Suppressor macrophage (primary cell): ENCODE data around the gene HSFX4.
"Not testable (repeated sequence)": the region's sequence is repeated elsewhere in the genome, so short reads cannot be mapped to it uniquely, and the experiment has no call there.

ENCODE experiments used
- DNase-seq, 4 experiments: peaks; one replicate each; pipeline ENCODE4 v3.0.0-alpha.2; 2020 to 2022

HSFX4 gene

DNA sequence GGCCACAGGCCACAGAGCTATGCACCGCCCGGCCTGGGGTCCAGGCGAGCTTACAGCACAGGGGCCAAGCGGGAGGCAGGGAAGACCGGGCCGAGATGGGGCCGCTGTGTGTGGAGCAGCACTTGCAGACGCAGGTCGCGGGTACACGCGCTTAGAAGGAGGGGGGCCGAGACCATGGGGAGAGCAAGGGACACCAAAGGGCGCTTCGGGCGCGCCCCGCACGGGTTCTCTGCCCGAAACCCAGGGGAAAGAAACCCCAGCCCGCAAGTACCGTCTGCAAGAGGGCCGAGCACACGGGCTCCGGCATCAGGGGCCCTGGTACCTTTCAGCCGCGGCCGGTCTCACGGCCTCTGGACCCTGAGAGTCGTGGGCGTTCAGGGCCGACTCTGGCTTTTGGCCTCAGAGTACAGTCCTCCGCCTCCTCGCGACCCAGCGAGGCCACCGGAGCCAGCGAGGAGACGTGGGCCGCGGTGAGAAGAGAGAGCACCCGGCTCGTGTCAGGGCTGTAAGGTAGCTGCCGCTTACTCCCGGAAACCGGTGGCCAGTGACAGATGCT is 8.6 kb downstream of the HSFX4 start:
- DNase-seq: peak in 2 of 4 experiments; percentile 5 to 22

DNA sequence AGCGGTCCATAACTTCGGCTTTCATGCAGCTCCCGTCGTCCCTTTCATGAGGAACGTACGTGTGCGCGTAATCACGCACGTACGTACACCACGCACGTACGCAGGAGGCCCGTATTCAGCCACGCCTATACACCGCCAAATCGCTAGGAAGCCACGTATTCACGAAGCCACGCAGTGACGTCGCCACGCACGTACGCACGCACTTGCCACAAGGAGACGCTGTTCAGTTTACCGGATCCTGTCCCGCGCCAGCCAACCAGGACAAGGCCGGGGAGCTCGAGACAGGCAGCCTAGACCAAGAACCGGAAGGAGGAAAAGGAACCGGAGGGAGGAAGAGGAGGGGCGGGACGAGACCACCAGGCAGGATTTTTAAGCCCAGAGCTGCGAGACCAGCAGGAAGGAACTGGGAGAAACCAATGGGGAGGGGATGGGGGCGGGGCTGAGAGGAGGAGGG is 9.1 kb downstream of the HSFX4 start, which contains the start of gene EOLA2:
Gene EOLA2 (minus strand): TSS at position 65 of the 454 bp plus-strand sequence. CDS start 4,617 bp downstream, outside the sequence.
- peak; percentile 95 to 97 (median 96) for DNase-seq

GRCh38 chrX:149938881-149939654 is 9.7 kb downstream of the HSFX4 start:
- DNase-seq: peak; percentile 90 to 95 (median 92)

- no peak for DNase-seq
These were observed 10.2 kb downstream of the HSFX4 start for GRCh38 chrX:149939655-149939904.

DNA sequence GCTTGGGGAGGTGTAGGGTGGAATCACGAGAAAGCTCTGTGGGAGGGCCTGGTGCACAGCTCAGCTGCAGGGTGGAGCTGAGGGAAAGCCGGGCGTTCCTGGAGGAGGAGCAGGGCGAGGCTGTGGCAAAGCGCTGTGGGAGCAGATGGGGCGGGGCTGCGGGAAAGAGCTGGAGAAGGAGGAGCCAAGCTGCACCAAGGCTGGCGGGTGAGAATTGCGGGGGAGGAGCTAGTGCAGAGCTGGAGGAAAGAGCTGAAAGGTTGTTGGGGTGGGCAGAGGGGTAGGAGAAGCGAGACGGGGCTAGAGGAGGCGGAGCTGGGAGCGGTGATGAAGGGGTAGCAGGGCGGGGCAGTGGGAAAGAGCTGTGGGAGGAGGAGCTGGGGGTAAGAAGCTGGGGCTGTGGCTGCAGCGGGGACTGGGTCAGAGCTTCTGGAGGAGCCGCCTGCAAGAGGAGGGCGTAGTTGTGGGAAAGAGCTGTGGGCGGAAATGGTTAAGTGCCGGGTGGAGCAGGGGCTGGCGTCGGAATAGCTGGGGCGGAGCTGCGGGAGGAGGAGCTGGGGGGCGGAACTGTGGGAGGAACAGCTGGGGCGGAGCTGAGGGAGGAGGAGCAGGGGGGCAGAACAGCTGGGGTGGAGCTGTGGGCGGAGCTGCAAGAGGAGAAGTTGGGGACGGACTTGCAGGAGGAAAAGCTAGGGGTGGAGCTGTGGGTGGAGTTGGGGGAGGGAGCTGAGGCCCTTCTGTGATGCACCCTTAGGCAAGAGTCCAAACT is 10.7 kb downstream of the HSFX4 start:
- DNase-seq: peak; percentile 92 to 96 (median 96)

GRCh38 chrX:149940674-149941024 is 11.3 kb downstream of the HSFX4 start:
- not testable (repeated sequence) for DNase-seq

GRCh38 chrX:149945087-149945670 is 15.8 kb downstream of the HSFX4 start:
- not testable (repeated sequence) for DNase-seq

DNA sequence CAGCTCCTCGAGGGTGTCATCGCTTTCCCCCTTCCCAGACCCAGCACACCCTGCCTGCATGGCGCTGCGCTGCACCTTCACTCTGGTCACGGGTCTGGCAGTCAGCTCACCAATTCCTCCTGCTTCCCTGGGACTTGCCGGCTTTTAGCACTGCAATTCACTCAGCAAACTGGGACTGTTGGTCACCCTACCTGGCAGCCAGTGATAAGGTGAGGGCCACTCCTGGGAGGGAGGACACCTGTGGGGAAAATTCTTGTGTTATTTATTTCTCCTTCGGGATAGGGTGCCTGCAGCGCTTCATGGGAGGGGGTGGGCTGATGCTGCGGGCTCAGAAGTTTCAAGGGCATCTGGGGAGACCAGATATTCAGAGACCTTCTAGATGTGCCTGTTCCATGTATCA is 16.4 kb downstream of the HSFX4 start:
- DNase-seq: not testable (repeated sequence)

DNA sequence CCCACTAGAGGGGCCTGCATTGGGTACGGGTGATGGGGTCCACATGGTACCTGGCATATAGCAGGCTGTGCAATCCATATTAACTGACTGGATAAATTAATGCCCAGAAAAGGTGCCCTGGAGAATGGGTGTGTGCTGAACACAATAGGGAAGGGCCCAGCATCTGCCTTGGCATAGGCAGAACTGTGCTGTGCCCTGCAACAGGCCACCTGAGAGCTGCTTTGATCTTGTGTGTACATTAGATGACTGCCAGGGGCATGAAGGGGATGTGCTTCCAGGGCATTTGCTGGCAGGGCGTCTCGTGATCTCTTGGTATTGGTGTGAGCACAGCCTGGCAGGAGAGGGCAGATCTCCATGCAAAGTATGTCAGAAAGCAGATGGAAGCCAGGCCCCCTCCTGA is 17.6 kb downstream of the HSFX4 start:
- DNase-seq: not testable (repeated sequence)

DNA sequence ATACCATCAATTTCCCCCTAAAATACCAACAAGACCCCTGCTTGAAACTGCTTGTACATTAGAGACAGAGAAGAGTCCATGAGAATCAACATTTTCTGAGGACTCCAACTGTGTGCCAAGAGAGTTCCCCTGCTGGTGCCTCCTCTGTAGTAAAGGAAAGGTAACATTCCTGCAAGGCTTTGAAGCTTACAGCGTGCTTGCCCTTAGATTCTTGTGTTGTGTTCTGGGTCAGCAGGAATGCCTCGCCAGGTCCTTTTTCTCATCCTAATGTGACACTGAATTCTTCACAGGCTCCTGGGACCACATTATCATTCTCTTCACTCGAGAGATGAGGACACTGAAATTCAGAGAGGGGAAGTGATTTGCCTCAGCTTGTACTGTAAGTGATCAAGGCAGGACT is 18.6 kb downstream of the HSFX4 start:
- DNase-seq: no peak

- DNase-seq: no peak
These were observed 20.5 kb downstream of the HSFX4 start for GRCh38 chrX:149949743-149950436.

- peak; percentile 10 to 54 (median 27) for DNase-seq
These were observed 21.3 kb downstream of the HSFX4 start for GRCh38 chrX:149950681-149951080.

DNA sequence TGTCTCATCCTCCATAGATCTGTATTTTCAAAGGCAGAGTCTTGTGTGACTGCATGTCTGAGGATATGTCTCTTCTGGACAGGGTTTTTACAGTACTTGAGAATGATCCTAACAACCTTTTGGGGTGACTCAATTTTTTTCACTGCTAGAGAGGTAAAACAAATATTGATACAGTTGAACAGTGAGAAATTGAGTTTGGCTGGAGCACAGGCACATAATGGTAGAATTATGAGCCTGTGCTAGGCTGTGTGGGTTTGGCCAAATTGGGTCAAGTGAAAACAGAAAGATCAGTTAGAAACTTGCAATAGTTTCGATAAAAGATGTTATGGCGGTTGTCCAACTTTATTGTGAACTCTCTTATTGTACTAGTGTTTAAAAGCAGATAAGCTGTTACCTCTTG is 32.2 kb downstream of the HSFX4 start:
- no peak for DNase-seq

- DNase-seq: no peak
These were observed 32.6 kb downstream of the HSFX4 start for GRCh38 chrX:149962010-149962409.

DNA sequence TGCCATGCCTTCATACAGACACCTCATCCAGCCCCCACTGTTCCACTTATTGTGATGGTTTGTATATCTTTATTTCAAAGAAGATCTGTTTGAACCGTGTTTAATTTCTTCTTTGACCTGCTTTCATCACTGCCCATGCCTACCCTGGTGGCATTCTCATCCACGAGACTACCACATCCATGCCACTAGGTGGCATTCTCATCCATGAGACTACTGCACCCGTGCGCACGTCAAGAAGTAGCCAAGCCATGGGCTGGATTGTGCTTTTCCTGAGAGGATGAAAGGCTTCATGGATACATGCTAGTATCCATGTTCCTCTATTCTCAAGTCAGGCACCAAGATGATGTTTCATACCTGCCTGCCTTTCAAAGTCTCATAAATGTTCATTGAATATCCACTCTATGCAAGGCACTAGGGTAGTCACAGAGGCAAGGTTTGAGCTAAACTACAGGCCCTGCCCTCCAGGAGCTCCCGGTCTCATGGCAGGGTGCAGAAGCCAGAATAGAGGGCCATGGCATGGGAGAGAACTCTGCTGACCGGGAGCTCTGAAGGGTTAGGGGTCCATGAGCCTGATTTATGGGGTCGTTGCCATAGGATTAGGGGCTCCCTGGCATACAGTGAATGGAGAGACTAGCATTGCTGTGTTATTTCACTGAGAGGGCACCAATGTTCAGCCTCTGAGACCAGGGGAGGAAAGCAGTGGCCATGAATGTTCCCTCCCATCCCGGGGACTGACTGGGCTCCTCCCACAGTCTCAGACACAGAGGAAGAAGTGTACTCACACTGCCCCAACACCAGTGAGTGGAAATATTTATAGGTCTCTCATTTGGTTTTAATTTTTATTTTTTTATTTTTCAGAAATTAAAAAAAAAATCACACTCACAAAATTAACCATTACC is 33.7 kb downstream of the HSFX4 start:
- peak; percentile 53 to 68 (median 62) for DNase-seq

GRCh38 chrX:149979126-149979644 is 49.8 kb downstream of the HSFX4 start:
- DNase-seq: peak; percentile 43 to 72 (median 66)
